HCT116 (cell line): ENCODE data around the gene KLHL6. TPM values are rescaled to one million over a fixed set of nuclear protein-coding genes. Genes with fewer than 3 reads are reported as not detected.

Source experiments
- ATAC-seq: fragments of 200-7000 bp; cut with Tn5 transposase; 2 replicates; pipeline ENCODE4 v1.9.1; 2020; ENCODE audit warnings: mild to moderate bottlenecking, moderate library complexity
- BruUV-seq: library from RNA; stranded (reverse); fragments of 400-500 nt; replicated peaks from 2 replicates; lab custom pipeline; 2021; lab: Mats Ljungman, UMichigan
- CTCF ChIA-PET: fragments of 300-600 bp; sonication (Branson Sonifier 250); formaldehyde crosslinking; loops from one replicate; lab custom pipeline; 2021; ENCODE audit warnings: antibody characterized with exemption; lab: Charles Lee
- POLR2A ChIA-PET: fragments of 300-600, 350-600 bp; sonication (Branson Sonifier 250); formaldehyde crosslinking; loops from one replicate; lab custom pipeline; 2021; ENCODE audit warnings: antibody characterized with exemption; lab: Charles Lee
- RAD21 ChIA-PET, 2 experiments: fragments of 300-600 bp; sonication (Branson Sonifier 250); formaldehyde crosslinking; loops; one replicate each; lab custom pipeline; 2023; ENCODE audit warnings: low total read pairs in 2 of 2; ENCODE audit not compliant: uncharacterized antibody in 2 of 2, unreplicated experiment in 2 of 2, low non-redundant PET in 1 of 2; lab: Charles Lee
- DNase-seq: peaks from one replicate; pipeline ENCODE4 v3.0.0-alpha.2; 2010; ENCODE audit warnings: low read depth, low spot score
- H2AFZ ChIP-seq: fragments of 200-600 bp; shearing (Covaris generic), sonication (generic); 2 replicates; pipeline ENCODE4 v1.6.1; 2017; ENCODE audit warnings: low read depth, mixed run types, mixed read lengths, antibody characterized with exemption, low read length; ENCODE audit not compliant: poor library complexity, severe bottlenecking
- H3K27ac ChIP-seq: 2 replicates; pipeline ENCODE4 v1.5.1; 2012; ENCODE audit warnings: low read depth, low read length
- H3K27me3 ChIP-seq: fragments of 200-600 bp; sonication (generic); 2 replicates; pipeline ENCODE4 v1.6.1; 2016; ENCODE audit warnings: mixed run types, low read length, mixed read lengths; ENCODE audit not compliant: insufficient read depth
- H3K36me3 ChIP-seq, 2 experiments: fragments of 200-500 bp in 1 of 2; fragments of 200-600 bp in 1 of 2; sonication (Bioruptor generic) in 1 of 2; sonication (generic) in 1 of 2; 2 replicates each; pipeline versions ENCODE4 v1.5.1 to v1.6.1; 2014 to 2016; ENCODE audit warnings: low read length in 2 of 2, inconsistent platforms in 1 of 2, mixed read lengths in 1 of 2, mixed run types in 1 of 2; ENCODE audit not compliant: insufficient read depth in 2 of 2, control insufficient read depth in 1 of 2
- H3K4me1 ChIP-seq, 2 experiments: fragments of 200-600 bp in 1 of 2; sonication (generic) in 1 of 2; 2 replicates each; pipeline versions ENCODE4 v1.5.1 to v1.6.1; 2012 to 2017; ENCODE audit warnings: low read length in 2 of 2, inconsistent platforms in 1 of 2, mild to moderate bottlenecking in 1 of 2, mixed read lengths in 1 of 2, mixed run types in 1 of 2, moderate library complexity in 1 of 2; ENCODE audit not compliant: insufficient read depth in 2 of 2, control insufficient read depth in 1 of 2
- H3K4me2 ChIP-seq: fragments of 200-600 bp; sonication (generic); 2 replicates; pipeline ENCODE4 v1.6.1; 2017; ENCODE audit warnings: mixed run types, low read length, mixed read lengths
- H3K4me3 ChIP-seq, 2 experiments: fragments of 200-600 bp in 1 of 2; sonication (generic) in 1 of 2; replicated peaks in 1 of 2; 2 replicates each; pipeline ENCODE4 v1.5.1; 2011 to 2016; ENCODE audit warnings: low read length in 2 of 2, control low read depth in 1 of 2, low read depth in 1 of 2, mild to moderate bottlenecking in 1 of 2, mixed read lengths in 1 of 2, mixed run types in 1 of 2
- H3K79me2 ChIP-seq: fragments of 200-600 bp; sonication (generic); 2 replicates; pipeline ENCODE4 v1.6.1; 2017; ENCODE audit warnings: mild to moderate bottlenecking, mixed run types, low read length, moderate library complexity, mixed read lengths; ENCODE audit not compliant: insufficient read depth
- H3K9ac ChIP-seq: fragments of 200-600 bp; sonication (generic); 2 replicates; pipeline ENCODE4 v1.6.1; 2016; ENCODE audit warnings: low read length, mixed read lengths
- H3K9me2 ChIP-seq: fragments of 200-600 bp; sonication (generic), shearing (Covaris generic); 2 replicates; pipeline ENCODE4 v1.6.1; 2017; ENCODE audit warnings: mixed run types, mild to moderate bottlenecking, moderate library complexity; ENCODE audit not compliant: insufficient read depth
- H3K9me3 ChIP-seq, 2 experiments: fragments of 200-500 bp in 1 of 2; fragments of 200-600 bp in 1 of 2; sonication (Bioruptor generic) in 1 of 2; sonication (generic) in 1 of 2; 2 replicates each; pipeline ENCODE4 v1.6.1; 2014 to 2017; ENCODE audit warnings: low read length in 2 of 2, mixed read lengths in 2 of 2, inconsistent platforms in 1 of 2, low read depth in 1 of 2, mild to moderate bottlenecking in 1 of 2, mixed run types in 1 of 2, moderate library complexity in 1 of 2; ENCODE audit not compliant: control insufficient read depth in 1 of 2, insufficient read depth in 1 of 2
- H4K20me1 ChIP-seq: fragments of 200-600 bp; sonication (generic), shearing (Covaris generic); 2 replicates; pipeline ENCODE4 v1.6.1; 2017; ENCODE audit warnings: mixed run types, mild to moderate bottlenecking, moderate library complexity; ENCODE audit not compliant: insufficient read depth
- CBX3 ChIP-seq: IDR thresholded peaks from 2 replicates; pipeline ENCODE4 v1.6.1; 2012; ENCODE audit warnings: low read depth
- CEBPB ChIP-seq: IDR thresholded peaks from 2 replicates; pipeline ENCODE4 v1.6.1; 2012; ENCODE audit warnings: low read depth
- ELF1 ChIP-seq: IDR thresholded peaks from 2 replicates; pipeline ENCODE4 v1.6.1; 2012; ENCODE audit warnings: low read depth, borderline replicate concordance
- EZH2 ChIP-seq: fragments of 200-600 bp; sonication (generic); IDR thresholded peaks from 2 replicates; pipeline ENCODE4 v1.6.1; 2017; ENCODE audit warnings: antibody characterized with exemption, mixed run types
- EZH2phosphoT487 ChIP-seq: fragments of 200-600 bp; IDR thresholded peaks from 2 replicates; pipeline ENCODE4 v1.6.1; 2018; ENCODE audit warnings: antibody characterized with exemption, borderline replicate concordance
- FOSL1 ChIP-seq: IDR thresholded peaks from 2 replicates; pipeline ENCODE4 v1.6.1; 2012; ENCODE audit warnings: low read depth
- JUND ChIP-seq: IDR thresholded peaks from 2 replicates; pipeline ENCODE4 v1.6.1; 2012
- POLR2A ChIP-seq: IDR thresholded peaks from 2 replicates; pipeline ENCODE4 v1.7.0; 2011; ENCODE audit warnings: borderline replicate concordance; ENCODE audit not compliant: insufficient read depth, insufficient read length; ENCODE audit errors: extremely low read depth
- POLR2AphosphoS5 ChIP-seq: IDR thresholded peaks from 2 replicates; pipeline ENCODE4 v1.6.1; 2011; ENCODE audit warnings: mild to moderate bottlenecking, low read depth, low read length, moderate library complexity
- RAD21 ChIP-seq: IDR thresholded peaks from 2 replicates; pipeline ENCODE4 v1.6.1; 2012; ENCODE audit warnings: low read depth, mild to moderate bottlenecking
- SRF ChIP-seq: IDR thresholded peaks from 2 replicates; pipeline ENCODE4 v1.6.1; 2012; ENCODE audit warnings: low read depth
- TCF7L2 ChIP-seq: IDR thresholded peaks from 2 replicates; pipeline ENCODE4 v1.7.0; 2011; ENCODE audit warnings: borderline replicate concordance, inconsistent platforms; ENCODE audit not compliant: insufficient read depth, insufficient read length; ENCODE audit errors: extremely low read depth
- YY1 ChIP-seq: IDR thresholded peaks from 2 replicates; pipeline ENCODE4 v1.6.1; 2011; ENCODE audit warnings: low read length, low read depth, moderate library complexity, mild to moderate bottlenecking; ENCODE audit not compliant: insufficient replicate concordance; ENCODE audit errors: extremely low read depth
- ZFX ChIP-seq: fragments of 450-650 bp; IDR thresholded peaks from 2 replicates; pipeline ENCODE4 v1.6.1; 2017
- intact Hi-C: fragments of 100-400 bp; cut with micrococcal nuclease; formaldehyde crosslinking; loops from 2 replicates; pipeline ENCODE4 v1.10.0; 2022
- total RNA-seq: library from RNA; stranded (reverse); gene quantifications from one replicate; pipeline ENCODE4 v1.2.1, GENCODE V29; 2021; ENCODE audit not compliant: unreplicated experiment
- TF ChIP-seq, protein P1 (sequence below): IDR thresholded peaks from 2 replicates; pipeline ENCODE4 v1.6.1; 2011; ENCODE audit warnings: mild to moderate bottlenecking, low read length, moderate library complexity; ENCODE audit not compliant: insufficient replicate concordance; ENCODE audit errors: extremely low read depth
- TF ChIP-seq, protein P2 (sequence below), 3 experiments: fragments of 200-600 bp in 1 of 3; sonication (generic) in 1 of 3; IDR thresholded peaks in 2 of 3; conservative IDR thresholded peaks in 1 of 3; 2 replicates each; pipeline ENCODE4 v1.5.1; 2012 to 2017; ENCODE audit warnings: low read depth in 2 of 3, low read length in 2 of 3, antibody characterized with exemption in 1 of 3, borderline replicate concordance in 1 of 3, control low read depth in 1 of 3, mild to moderate bottlenecking in 1 of 3, mixed read lengths in 1 of 3, mixed run types in 1 of 3, moderate library complexity in 1 of 3; ENCODE audit not compliant: insufficient read depth in 1 of 3
- TF ChIP-seq, protein P3 (sequence below): IDR thresholded peaks from 2 replicates; pipeline ENCODE4 v1.6.1; 2012; ENCODE audit warnings: low read depth

KLHL6 gene
- total RNA-seq, 1 experiment from 2014 or later = 0.15 TPM

DNA sequence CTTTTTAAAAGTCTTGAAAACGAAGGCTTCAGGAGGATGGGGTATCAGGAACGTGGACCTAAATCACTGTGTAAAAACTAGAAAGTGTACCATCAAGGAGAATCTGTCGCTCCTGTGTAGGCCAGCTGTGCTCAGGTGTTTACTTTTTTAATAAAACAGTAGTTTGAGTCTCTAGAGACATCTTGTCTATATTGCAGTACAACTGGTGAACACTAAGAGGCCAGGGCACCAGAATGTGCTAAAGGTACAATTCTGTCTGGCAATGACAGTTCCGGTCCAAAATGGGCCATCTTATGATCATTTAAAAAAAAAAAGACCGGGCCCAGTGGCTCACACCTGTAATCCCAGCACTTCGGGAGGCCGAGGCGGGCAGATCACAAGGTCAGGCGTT lies 65.3 kb downstream of the KLHL6 start:
- Histone ChIP-seq H3K4me2 (no peak overlapping the region), H3K4me3 (no peak overlapping the region), H3K79me2 (no peaks in the 10 kb centered on the region), H3K27me3 (no peaks in the 10 kb centered on the region), H3K9ac (no peak overlapping the region), H2AFZ (no peak overlapping the region), H4K20me1 (no peaks in the 10 kb centered on the region), H3K36me3 (no peaks in the 10 kb centered on the region), H3K4me1 (no peaks in the 10 kb centered on the region), H3K9me3 (no peaks in the 10 kb centered on the region), H3K9me2 (no peaks in the 10 kb centered on the region), H3K27ac (no peak overlapping the region)
- CTCF ChIA-PET = interaction anchor here (0.7 to 2.2 kb wide), 2 partner anchors 11 to 277 kb away, joined by 3 to 9 read pairs; no protein-coding TSS in a partner anchor
- intact Hi-C loops = no loop called here
- no peak for DNase-seq
- no peak for TF ChIP-seq EZH2phosphoT487
- TF ChIP-seq, protein P1, sequence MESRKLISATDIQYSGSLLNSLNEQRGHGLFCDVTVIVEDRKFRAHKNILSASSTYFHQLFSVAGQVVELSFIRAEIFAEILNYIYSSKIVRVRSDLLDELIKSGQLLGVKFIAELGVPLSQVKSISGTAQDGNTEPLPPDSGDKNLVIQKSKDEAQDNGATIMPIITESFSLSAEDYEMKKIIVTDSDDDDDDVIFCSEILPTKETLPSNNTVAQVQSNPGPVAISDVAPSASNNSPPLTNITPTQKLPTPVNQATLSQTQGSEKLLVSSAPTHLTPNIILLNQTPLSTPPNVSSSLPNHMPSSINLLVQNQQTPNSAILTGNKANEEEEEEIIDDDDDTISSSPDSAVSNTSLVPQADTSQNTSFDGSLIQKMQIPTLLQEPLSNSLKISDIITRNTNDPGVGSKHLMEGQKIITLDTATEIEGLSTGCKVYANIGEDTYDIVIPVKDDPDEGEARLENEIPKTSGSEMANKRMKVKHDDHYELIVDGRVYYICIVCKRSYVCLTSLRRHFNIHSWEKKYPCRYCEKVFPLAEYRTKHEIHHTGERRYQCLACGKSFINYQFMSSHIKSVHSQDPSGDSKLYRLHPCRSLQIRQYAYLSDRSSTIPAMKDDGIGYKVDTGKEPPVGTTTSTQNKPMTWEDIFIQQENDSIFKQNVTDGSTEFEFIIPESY = no peak
- TF ChIP-seq FOSL1 = no peak
- no peak for TF ChIP-seq CEBPB
- TF ChIP-seq RAD21 = no peak
- TF ChIP-seq ELF1 = no peak
- TF ChIP-seq ZFX = no peak
- TF ChIP-seq, protein P2, sequence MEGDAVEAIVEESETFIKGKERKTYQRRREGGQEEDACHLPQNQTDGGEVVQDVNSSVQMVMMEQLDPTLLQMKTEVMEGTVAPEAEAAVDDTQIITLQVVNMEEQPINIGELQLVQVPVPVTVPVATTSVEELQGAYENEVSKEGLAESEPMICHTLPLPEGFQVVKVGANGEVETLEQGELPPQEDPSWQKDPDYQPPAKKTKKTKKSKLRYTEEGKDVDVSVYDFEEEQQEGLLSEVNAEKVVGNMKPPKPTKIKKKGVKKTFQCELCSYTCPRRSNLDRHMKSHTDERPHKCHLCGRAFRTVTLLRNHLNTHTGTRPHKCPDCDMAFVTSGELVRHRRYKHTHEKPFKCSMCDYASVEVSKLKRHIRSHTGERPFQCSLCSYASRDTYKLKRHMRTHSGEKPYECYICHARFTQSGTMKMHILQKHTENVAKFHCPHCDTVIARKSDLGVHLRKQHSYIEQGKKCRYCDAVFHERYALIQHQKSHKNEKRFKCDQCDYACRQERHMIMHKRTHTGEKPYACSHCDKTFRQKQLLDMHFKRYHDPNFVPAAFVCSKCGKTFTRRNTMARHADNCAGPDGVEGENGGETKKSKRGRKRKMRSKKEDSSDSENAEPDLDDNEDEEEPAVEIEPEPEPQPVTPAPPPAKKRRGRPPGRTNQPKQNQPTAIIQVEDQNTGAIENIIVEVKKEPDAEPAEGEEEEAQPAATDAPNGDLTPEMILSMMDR (IDR thresholded peaks at IDR 0.05 in 2 of 3, conservative IDR thresholded peaks at IDR 0.05 in 1 of 3; ENCODE audit: borderline replicate concordance in 1 of 3, insufficient read depth in 1 of 3, low read depth in 2 of 3, low read length in 2 of 3) = no peak
- TF ChIP-seq POLR2AphosphoS5 = no peak
- no peak for TF ChIP-seq EZH2
- no peak for TF ChIP-seq YY1
- no peak for TF ChIP-seq SRF
- TF ChIP-seq, protein P3, sequence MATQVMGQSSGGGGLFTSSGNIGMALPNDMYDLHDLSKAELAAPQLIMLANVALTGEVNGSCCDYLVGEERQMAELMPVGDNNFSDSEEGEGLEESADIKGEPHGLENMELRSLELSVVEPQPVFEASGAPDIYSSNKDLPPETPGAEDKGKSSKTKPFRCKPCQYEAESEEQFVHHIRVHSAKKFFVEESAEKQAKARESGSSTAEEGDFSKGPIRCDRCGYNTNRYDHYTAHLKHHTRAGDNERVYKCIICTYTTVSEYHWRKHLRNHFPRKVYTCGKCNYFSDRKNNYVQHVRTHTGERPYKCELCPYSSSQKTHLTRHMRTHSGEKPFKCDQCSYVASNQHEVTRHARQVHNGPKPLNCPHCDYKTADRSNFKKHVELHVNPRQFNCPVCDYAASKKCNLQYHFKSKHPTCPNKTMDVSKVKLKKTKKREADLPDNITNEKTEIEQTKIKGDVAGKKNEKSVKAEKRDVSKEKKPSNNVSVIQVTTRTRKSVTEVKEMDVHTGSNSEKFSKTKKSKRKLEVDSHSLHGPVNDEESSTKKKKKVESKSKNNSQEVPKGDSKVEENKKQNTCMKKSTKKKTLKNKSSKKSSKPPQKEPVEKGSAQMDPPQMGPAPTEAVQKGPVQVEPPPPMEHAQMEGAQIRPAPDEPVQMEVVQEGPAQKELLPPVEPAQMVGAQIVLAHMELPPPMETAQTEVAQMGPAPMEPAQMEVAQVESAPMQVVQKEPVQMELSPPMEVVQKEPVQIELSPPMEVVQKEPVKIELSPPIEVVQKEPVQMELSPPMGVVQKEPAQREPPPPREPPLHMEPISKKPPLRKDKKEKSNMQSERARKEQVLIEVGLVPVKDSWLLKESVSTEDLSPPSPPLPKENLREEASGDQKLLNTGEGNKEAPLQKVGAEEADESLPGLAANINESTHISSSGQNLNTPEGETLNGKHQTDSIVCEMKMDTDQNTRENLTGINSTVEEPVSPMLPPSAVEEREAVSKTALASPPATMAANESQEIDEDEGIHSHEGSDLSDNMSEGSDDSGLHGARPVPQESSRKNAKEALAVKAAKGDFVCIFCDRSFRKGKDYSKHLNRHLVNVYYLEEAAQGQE = no peak
- no peak for TF ChIP-seq CBX3
- TF ChIP-seq TCF7L2 = no peak
- TF ChIP-seq JUND = no peak
- no peak for TF ChIP-seq POLR2A
- BruUV-seq = no TSS peak
- ATAC-seq = peak; percentile 57; the same call in 1 of the 2 replicates
- RAD21 ChIA-PET = no interaction called here
- POLR2A ChIA-PET = no interaction called here
